ENCODE results near the gene EIF4EBP2.

EIF4EBP2 gene

GRCh38 chr10:70461397-70462348 lies 57.7 kb downstream of the EIF4EBP2 start:
- peak; percentile 41 for DNase-seq (ENCODE audit: low read depth)

GRCh38 chr10:70462349-70462984 lies 58.5 kb downstream of the EIF4EBP2 start:
- no peak for DNase-seq (ENCODE audit: low read depth)

- no peak for DNase-seq (ENCODE audit: low read depth)
These were observed 61.3 kb downstream of the EIF4EBP2 start for GRCh38 chr10:70465278-70465677.

GRCh38 chr10:70465832-70466231 lies 61.9 kb downstream of the EIF4EBP2 start:
- no peak for DNase-seq (ENCODE audit: low read depth)

- no peak for DNase-seq (ENCODE audit: low read depth)
These were observed 63.0 kb downstream of the EIF4EBP2 start for GRCh38 chr10:70466951-70467350.

GRCh38 chr10:70472799-70473454 lies 69.0 kb downstream of the EIF4EBP2 start:
- no peak for DNase-seq (ENCODE audit: low read depth)

GRCh38 chr10:70474780-70475179 lies 70.8 kb downstream of the EIF4EBP2 start:
- no peak for DNase-seq (ENCODE audit: low read depth)

- DNase-seq (ENCODE audit: low read depth): no peak
These were observed 71.7 kb downstream of the EIF4EBP2 start for GRCh38 chr10:70475661-70476060.

- no peak for DNase-seq (ENCODE audit: low read depth)
These were observed 72.5 kb downstream of the EIF4EBP2 start for GRCh38 chr10:70476249-70477035.

- peak; percentile 58 for DNase-seq (ENCODE audit: low read depth)
These were observed 73.8 kb downstream of the EIF4EBP2 start for GRCh38 chr10:70477661-70478162.
